HEK293T (cell line): ENCODE data around the gene FRYL.

ENCODE experiments used
- ARNT ChIP-seq: fragments of 450-650 bp; IDR thresholded peaks from 2 replicates; pipeline ENCODE4 v1.6.1; 2017; ENCODE audit warnings: mild to moderate bottlenecking
- ELF4 ChIP-seq: fragments of 450-650 bp; IDR thresholded peaks from 2 replicates; pipeline ENCODE4 v1.6.1; 2017; ENCODE audit warnings: antibody characterized with exemption
- SUZ12 ChIP-seq: fragments of 450-650 bp; IDR thresholded peaks from 2 replicates; pipeline ENCODE4 v1.6.1; 2016; ENCODE audit warnings: mild to moderate bottlenecking
- TARDBP ChIP-seq: fragments of 450-650 bp; IDR thresholded peaks from 2 replicates; pipeline ENCODE4 v1.6.1; 2016

DNA sequence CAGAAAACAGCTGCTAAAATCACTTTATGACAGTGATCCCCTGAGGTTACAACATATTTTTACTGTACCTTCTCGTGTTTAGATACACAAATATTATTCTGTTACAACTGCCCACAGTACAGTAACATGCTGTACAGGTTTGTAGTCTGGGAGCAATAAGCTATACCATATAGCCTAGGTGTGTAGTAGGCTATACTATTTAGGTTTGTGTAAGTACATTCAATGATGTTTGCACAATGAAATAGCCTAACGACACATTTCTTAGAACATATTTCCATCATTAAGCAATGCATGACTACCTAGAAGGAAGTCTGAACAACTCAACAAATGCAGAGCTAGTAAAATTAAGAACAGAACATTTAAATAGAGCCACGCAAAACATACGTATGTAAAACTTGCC is 177.3 kb downstream of the FRYL start:
- TF ChIP-seq ELF4 (no peak), SUZ12 (no peak), TARDBP (no peak), ARNT (no peak)
